Mesodermal cell (in vitro differentiated cells): ENCODE results near the gene SERTAD1.

Experiments used
- H3K27ac ChIP-seq: 2 replicates; pipeline ENCODE4 v1.7.0; 2013; ENCODE audit warnings: mild to moderate bottlenecking, low read depth, low read length, moderate library complexity; ENCODE audit not compliant: severe bottlenecking
- H3K36me3 ChIP-seq: 2 replicates; pipeline ENCODE4 v1.7.1; 2013; ENCODE audit warnings: mild to moderate bottlenecking, low read length, moderate library complexity; ENCODE audit not compliant: control insufficient read depth, insufficient read depth
- H3K4me1 ChIP-seq: one replicate; pipeline ENCODE4 v1.7.1; 2013; ENCODE audit warnings: mild to moderate bottlenecking, low read length; ENCODE audit not compliant: insufficient read depth, control insufficient read depth, poor library complexity, severe bottlenecking
- H3K4me3 ChIP-seq: 2 replicates; pipeline ENCODE4 v1.7.0; 2013; ENCODE audit warnings: low read length, control low read depth, mild to moderate bottlenecking; ENCODE audit not compliant: insufficient read depth, poor library complexity, severe bottlenecking; ENCODE audit errors: extremely low read depth
- H3K9me3 ChIP-seq: 2 replicates; pipeline ENCODE4 v1.7.1; 2013; ENCODE audit warnings: mild to moderate bottlenecking, low read length, moderate library complexity; ENCODE audit not compliant: control insufficient read depth
- WGBS, 2 experiments: methylation state at CpG; one replicate each; pipeline ENCODE4 v1.1.5; 2013; ENCODE audit warnings: missing lambda C conversion rate in 2 of 2; ENCODE audit not compliant: insufficient coverage in 2 of 2; 5-methylcytosine and 5-hydroxymethylcytosine counted together

The SERTAD1 gene

DNA sequence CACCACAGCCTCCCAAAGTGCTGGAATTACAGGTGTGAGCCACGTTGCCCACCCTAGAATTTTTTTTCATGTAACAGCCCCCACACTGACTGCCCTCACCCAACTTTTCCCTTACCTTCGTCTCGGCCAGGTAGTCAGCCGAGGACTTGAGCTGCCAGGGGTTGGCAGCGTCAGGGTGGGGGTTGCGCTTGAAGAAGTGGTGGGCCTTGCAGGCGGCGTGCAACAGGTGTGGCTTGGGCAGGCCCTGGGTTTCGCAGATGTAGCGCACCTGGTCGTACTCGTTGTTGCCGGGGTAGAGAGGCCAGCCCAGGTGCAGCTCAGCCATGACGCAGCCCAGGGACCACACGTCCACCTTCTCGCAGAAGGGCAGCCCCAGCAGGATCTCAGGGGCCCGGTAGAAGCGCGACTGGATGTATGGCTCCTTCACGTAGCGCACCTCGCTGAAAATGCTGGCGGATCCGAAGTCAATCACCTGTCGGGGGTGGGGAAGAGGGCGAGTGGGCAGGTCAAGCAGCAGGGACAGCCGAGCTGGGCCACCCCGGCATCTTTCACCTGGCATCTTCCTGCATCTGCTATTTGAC is 42.0 kb downstream of the SERTAD1 start:
- Histone ChIP-seq H3K27ac (no peak overlapping the region), H3K36me3 (peaks cover 8% of the 10 kb centered on the region), H3K9me3 (no peaks in the 10 kb centered on the region), H3K4me3 (no peak overlapping the region), H3K4me1 (no peaks in the 10 kb centered on the region)
- WGBS, 2 experiments = 93 to 96% methylated on average over 28 of the region's 28 CpGs

DNA sequence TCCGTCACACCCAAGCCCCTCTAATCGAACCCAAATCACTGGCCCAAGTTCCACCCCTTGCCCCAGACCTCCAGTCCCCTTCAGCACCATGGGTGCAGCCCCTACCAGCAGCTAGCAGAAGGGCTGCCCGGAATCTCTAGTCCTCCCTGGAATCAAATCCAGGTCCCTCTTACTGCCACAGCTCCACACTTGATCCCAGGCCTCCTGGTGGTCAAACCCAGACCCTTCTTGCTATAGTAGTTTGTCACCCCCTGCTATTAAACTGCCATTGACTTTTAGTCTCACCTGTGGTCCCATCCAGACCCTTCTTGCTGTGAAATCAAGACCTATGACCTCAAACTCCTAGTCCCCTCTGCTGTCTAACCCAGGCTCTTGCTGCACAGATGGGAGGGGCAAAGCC is 44.5 kb downstream of the SERTAD1 start:
- Histone ChIP-seq H3K4me3 (no peak overlapping the region), H3K27ac (no peak overlapping the region), H3K36me3 (peaks cover 22% of the 10 kb centered on the region), H3K4me1 (no peaks in the 10 kb centered on the region), H3K9me3 (no peaks in the 10 kb centered on the region)
- 80 to 88% methylated on average over 2 to 3 of the region's 3 CpGs for WGBS, 2 experiments

DNA sequence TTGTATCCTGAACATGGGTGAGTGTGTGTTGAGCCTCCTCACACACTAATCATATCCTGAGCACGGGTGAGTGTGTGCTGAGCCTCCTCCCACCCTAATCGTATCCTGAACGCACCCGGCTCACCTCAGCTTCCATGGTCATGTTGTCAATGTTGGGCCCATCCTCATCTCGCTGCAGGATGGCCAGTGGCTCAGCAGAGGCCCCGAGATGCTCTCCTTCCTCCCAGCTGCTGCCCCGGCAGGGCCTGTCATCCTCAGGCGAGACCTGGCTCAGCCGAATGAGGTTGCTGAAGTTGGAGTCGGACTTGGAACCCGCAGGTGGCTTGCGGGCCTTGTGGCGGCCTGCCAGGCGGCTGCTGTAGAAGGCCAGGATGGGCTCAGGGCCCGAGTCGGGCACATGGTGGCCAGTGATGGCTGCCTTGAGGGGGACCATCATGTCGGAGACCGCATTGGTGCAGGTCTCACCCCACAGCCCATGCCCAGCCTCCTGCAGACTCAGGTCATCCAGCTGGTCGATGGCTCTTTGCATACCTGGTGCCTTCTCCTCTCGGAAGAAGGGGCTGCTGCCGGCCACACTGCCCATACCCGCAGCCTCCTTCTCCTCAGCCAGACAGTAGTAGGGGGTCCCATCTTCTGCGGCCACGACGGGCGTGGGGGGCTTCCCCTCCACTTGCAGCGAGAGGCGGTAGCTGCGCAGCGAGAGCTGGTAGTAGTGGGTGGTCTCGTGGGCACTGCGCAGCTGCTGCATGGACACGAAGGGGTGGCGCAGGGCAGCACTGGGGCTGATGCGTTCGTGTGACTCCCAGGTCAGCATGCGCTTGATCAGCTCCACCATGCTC is 45.4 kb downstream of the SERTAD1 start:
- Histone ChIP-seq H3K36me3 (peaks cover 24% of the 10 kb centered on the region), H3K27ac (no peak overlapping the region), H3K9me3 (no peaks in the 10 kb centered on the region), H3K4me3 (no peak overlapping the region), H3K4me1 (no peaks in the 10 kb centered on the region)
- WGBS, 2 experiments = 95% methylated on average over 33 to 35 of the region's 37 CpGs

- peaks cover 29% of the 10 kb centered on the region for H3K36me3 ChIP-seq
- no peak overlapping the region for H3K4me3 ChIP-seq
- no peak overlapping the region for H3K27ac ChIP-seq
- H3K9me3 ChIP-seq = no peaks in the 10 kb centered on the region
- WGBS, 2 experiments = 95 to 97% methylated on average over 4 to 9 of the region's 11 CpGs
- no peaks in the 10 kb centered on the region for H3K4me1 ChIP-seq
Observed at GRCh38 chr19:40379446-40380198, 46.2 kb downstream of the SERTAD1 start.

- 96 to 100% methylated on average over 2 of the region's 2 CpGs for WGBS, 2 experiments
- Histone ChIP-seq H3K4me3 (no peak overlapping the region), H3K27ac (no peak overlapping the region), H3K4me1 (no peaks in the 10 kb centered on the region), H3K9me3 (no peaks in the 10 kb centered on the region), H3K36me3 (peaks cover 38% of the 10 kb centered on the region)
Observed at GRCh38 chr19:40378509-40378908, 47.3 kb downstream of the SERTAD1 start.

DNA sequence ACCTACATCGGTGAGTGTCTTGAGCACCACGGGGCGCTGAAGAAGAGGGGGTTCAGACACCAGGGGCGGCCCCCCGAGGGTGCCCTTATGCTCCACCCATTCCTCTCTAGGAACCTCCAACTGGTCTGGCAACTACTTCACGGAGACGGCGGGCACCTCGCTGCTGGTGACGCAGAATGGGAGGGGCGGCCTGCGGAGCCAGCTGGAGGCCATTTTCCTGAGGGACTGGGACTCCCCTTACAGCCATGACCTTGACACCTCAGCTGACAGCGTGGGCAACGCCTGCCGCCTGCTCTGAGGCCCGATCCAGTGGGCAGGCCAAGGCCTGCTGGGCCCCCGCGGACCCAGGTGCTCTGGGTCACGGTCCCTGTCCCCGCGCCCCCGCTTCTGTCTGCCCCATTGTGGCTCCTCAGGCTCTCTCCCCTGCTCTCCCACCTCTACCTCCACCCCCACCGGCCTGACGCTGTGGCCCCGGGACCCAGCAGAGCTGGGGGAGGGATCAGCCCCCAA is 47.9 kb downstream of the SERTAD1 start:
- Histone ChIP-seq H3K4me3 (no peak overlapping the region), H3K36me3 (peaks cover 44% of the 10 kb centered on the region), H3K9me3 (no peaks in the 10 kb centered on the region), H3K27ac (no peak overlapping the region), H3K4me1 (no peaks in the 10 kb centered on the region)
- 94 to 95% methylated on average over 20 of the region's 25 CpGs for WGBS, 2 experiments

- WGBS, 2 experiments = 96 to 98% methylated on average over 10 to 16 of the region's 17 CpGs
- Histone ChIP-seq H3K4me1 (no peaks in the 10 kb centered on the region), H3K36me3 (peaks cover 59% of the 10 kb centered on the region), H3K9me3 (no peaks in the 10 kb centered on the region), H3K4me3 (no peak overlapping the region), H3K27ac (no peak overlapping the region)
Observed at GRCh38 chr19:40376286-40376862, 49.4 kb downstream of the SERTAD1 start.

DNA sequence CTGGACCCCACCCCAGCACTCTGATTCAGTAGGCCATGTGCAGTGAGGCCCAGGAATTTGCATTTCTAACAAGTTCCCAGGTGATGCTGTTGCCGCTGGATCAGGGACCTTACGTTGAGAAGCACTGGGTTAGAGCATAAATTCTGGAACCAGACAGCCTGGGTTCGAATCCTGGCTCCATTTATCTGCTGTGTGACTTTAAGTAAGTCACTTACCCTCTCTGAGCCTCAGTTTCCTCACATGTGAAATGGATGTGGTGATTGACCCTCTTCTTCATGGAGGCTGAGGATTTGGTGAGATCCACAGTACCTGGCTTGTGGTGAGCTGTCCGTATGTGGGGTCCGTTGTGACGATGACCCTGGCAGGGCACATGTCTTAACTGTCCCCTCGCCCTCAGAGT is 51.7 kb downstream of the SERTAD1 start:
- Histone ChIP-seq H3K36me3 (peaks cover 76% of the 10 kb centered on the region), H3K4me3 (no peak overlapping the region), H3K27ac (no peak overlapping the region), H3K9me3 (no peaks in the 10 kb centered on the region), H3K4me1 (no peaks in the 10 kb centered on the region)
- WGBS, 2 experiments = 92 to 100% methylated on average over 5 to 6 of the region's 7 CpGs

- H3K9me3 ChIP-seq = no peaks in the 10 kb centered on the region
- peaks cover 7% of the 10 kb centered on the region for H3K4me1 ChIP-seq
- no peak overlapping the region for H3K27ac ChIP-seq
- 100% methylated on average over 2 to 3 of the region's 5 CpGs for WGBS, 2 experiments
- H3K4me3 ChIP-seq = no peak overlapping the region
- H3K36me3 ChIP-seq = peaks cover 85% of the 10 kb centered on the region
Observed at GRCh38 chr19:40371802-40372122, 54.0 kb downstream of the SERTAD1 start.
